AG09319 (cell line): ENCODE data around the gene CPLX1.

Experiments
- DNase-seq: peaks from one replicate; pipeline ENCODE4 v3.0.0-alpha.2; 2010; ENCODE audit warnings: low read depth; ENCODE audit errors: extremely low read depth
- TF ChIP-seq, protein P1 (sequence below): IDR thresholded peaks from 2 replicates; pipeline ENCODE4 v1.5.1; 2011; ENCODE audit warnings: low read depth, mild to moderate bottlenecking, inconsistent platforms, low read length, moderate library complexity

Gene CPLX1

DNA sequence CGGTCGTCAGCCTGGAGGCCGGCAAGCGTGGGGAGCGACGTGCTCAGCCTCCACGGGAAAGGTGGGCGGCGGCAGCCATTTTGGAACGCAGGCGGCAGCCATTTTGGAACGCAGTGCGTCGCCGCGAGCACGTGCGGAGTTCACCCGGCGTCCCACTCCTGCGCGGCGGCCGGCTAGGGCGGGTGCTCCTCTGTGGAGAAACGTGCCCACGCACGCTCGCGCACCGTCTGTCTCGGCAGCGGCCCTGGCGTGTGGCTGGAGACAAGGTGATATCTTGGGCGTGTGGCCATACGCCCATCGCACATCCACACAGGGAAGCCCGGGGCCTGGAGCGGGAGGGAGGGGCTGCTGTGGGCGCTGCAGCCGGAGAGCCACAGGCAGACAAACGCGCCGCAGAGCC is 21.1 kb downstream of the CPLX1 start:
- TF ChIP-seq, protein P1, sequence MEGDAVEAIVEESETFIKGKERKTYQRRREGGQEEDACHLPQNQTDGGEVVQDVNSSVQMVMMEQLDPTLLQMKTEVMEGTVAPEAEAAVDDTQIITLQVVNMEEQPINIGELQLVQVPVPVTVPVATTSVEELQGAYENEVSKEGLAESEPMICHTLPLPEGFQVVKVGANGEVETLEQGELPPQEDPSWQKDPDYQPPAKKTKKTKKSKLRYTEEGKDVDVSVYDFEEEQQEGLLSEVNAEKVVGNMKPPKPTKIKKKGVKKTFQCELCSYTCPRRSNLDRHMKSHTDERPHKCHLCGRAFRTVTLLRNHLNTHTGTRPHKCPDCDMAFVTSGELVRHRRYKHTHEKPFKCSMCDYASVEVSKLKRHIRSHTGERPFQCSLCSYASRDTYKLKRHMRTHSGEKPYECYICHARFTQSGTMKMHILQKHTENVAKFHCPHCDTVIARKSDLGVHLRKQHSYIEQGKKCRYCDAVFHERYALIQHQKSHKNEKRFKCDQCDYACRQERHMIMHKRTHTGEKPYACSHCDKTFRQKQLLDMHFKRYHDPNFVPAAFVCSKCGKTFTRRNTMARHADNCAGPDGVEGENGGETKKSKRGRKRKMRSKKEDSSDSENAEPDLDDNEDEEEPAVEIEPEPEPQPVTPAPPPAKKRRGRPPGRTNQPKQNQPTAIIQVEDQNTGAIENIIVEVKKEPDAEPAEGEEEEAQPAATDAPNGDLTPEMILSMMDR, result no peak

DNA sequence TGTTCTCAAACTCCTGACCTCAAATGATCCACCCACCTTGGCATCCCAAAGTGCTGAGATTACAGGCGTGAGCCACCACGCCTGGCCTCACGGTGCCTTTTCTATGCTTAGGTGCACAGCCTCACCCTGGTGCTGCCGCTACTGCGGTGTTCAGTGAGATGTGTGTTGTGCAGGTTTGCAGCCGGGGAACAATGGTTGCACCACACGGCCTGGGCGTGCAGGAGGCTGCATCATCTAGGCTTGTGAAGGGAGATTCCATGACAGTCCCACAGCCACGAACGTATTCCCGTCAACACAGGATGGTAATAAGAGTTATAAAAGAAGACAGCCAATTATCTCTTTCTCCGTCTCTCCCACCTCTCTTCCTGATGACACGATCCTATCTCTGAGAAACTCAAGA is 22.0 kb downstream of the CPLX1 start:
- TF ChIP-seq, protein P1, result no peak
- no peak for DNase-seq

More for the DNA sequence above, 21.1 kb downstream of the CPLX1 start:
- no peak for DNase-seq

DNA sequence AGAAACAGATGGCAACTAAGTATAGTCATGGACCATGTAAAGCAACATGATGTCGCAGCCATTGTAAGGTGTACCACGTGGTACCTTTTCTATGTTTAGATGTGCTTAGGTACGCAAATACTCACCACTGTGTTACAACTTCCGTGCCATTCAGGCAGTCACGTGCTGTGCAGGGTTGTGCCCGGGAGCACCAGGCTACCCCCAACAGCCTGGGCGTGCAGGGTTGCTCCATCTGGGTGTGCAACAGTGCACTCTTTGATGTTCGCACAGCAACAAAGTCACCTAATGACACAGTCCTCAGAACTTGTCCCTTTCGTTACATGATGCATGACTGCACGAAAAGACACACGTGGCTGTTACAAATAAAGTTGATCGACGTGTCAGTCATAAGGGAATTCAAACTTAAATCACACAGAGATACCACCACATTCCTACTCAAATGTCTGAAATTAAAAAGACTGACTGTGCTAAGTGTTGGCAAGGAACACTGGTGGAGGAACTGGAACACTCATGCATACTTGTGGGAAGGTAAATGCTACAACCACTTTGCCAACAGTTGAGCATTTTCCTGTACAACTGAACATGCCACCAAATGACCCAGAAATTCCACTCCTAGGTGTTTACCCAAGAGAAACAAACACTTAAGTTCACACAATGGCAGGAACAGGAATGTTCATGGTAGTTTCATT is 24.3 kb downstream of the CPLX1 start:
- TF ChIP-seq, protein P1, result no peak
- no peak for DNase-seq

DNA sequence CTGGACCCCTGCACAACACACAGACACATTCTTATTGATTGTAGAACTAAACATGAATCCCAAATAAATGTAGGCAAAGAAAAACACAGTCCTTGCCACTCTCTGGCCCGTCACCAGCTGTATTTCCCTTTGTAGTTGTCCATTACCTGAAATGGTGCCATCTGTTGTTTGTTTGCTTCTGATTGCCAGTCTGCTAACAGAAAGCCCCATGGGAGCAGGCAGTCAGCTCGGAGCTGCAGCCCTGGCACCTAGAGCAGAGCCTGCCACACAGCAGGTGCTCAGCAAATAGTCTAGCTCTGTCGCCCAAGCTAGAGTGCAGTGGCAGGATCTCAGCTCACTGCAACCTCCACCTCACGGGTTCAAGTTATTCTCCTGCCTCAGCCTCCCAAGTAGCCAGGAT is 28.9 kb downstream of the CPLX1 start:
- no peak for DNase-seq
- TF ChIP-seq, protein P1, result no peak

DNA sequence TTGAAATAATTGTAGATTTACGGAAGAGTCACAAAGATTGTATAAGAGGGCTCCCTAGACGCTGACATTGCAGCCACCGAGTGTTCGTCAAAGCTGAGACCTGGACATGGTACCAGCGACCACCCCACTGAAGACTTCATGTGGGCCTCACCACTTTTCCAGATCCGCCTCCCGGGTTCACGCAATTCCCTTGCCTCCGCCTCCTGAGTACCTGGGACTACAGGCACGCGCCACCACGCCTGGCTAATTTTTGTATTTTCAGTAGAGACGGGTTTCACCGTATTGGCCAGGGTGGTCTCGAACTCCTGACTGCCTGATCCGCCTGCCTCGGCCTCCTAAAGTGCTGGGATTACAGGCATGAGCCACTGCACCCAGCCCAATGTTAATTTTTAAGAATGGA is 29.7 kb downstream of the CPLX1 start:
- no peak for DNase-seq
- TF ChIP-seq, protein P1, result no peak

DNA sequence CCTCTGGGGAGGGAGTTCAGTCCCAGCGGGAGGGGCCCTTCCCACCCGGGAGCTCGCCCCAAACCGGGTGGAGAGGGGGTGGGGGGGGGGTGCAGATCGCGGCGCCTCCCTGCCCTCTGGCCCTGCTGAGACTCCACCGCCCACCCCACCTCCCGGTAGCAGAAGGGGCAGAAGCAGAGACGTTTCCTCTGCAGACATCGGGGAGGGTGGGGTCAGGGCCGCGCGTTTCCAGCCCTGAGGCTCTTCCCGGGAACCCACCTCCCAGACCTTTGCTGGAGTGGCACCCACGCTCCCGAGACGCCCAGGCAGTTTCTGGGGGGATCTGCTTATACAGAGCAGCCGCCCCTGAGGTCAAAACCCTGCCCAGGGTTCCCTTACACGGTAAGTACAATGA is 30.2 kb downstream of the CPLX1 start:
- TF ChIP-seq, protein P1, result no peak

DNA sequence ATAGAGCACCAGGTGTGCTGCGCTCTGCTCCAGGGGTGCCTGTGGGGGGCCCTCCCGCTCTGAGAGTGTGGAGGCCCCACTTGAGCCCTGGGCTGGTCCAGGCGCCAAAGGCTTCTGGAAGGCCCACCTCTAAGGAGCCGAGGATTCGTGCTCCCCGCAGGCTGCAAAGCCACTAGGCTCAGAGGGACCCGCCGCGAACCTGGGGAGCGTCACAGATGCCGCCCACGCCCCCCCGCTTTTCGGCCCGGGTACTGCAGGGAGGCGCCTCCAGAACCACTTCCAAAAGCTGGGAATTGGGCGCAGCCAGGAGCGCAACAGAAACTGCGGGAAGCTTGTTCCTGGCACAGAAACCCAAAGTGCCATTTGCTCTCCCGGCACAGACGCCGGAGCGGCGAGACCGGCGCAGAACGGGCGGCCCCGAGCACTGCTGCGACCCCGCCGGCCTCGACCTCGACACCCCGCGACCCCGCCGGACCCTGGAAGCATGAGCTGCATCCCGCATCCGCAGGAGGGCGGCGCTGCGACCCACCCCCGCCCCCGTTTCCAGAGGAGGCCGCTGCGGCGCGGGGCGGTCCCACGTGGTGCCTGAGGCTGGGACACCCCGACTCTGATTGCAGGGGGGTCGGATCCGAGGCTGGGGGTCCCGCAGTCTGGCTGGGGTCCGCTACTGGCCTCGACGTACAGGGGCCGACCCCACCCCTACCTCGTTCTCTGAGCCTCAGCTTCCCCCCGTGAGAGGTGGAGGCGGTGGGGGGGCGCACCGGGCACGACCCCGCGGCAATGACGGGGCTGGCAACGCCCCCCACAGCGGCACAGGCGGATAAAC is 30.8 kb downstream of the CPLX1 start:
- DNase-seq, result no peak
- TF ChIP-seq, protein P1, result no peak

More for the DNA sequence above, 30.2 kb downstream of the CPLX1 start:
- no peak for DNase-seq
